HG02623 (cell line): Measurements from ENCODE around the gene VWC2.

Experiments
- ATAC-seq: cut with Tn5 transposase; IDR thresholded peaks from one replicate; pipeline ENCODE4 v1.9.1; 2021; ENCODE audit warnings: moderate library complexity; ENCODE audit not compliant: unreplicated experiment

The VWC2 gene

DNA sequence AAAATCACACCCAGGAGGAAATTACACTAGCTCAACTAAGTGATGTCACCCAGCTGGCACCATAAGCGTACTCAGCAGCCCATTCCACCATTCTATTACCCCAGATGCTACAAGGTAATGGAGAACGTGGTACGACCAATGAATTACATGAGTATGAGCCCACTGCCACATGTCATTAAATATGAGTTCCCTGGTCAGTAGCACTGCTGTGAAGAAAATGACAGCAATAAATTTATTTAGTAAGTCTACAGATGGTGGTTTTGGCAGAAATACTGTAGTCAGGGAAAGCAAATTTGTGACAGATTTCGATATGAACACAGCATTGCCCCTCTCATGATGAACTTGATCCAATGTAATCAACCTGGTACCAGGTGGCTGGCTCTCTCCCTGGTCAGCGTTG, 154.2 kb downstream of the VWC2 start:
- ATAC-seq = no peak

GRCh38 chr7:49928787-49929186, 155.3 kb downstream of the VWC2 start:
- ATAC-seq = no peak

- no peak for ATAC-seq
Observed at GRCh38 chr7:49931627-49932026, 158.2 kb downstream of the VWC2 start.

DNA sequence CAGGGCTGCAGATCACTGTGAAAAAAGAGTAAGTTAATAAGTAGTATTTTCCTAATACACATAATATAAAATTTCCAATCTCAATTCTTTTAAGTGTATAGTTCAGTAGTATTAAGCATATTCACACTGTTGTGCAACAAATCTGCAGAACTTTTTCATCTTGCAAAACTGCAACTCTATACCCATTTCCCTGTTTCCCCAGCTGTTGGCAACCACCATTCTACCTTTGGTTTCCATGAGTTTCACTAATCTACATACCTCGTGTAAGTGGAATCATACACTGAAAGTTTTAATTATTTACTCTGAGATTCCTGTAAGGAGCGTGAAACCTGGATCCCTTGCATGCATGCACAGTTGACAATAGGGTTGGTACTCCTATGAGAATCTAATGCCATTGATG, 164.2 kb downstream of the VWC2 start:
- ATAC-seq = no peak
